Natural killer cell treated with Interleukin-12 subunit alpha and Interleukin-12 subunit beta and Interleukin-15 and Interleukin-18, amount 100 ng/mL, for 72 hours (primary cell): ENCODE measurements around the gene SHTN1. TPM values are rescaled to one million over a fixed set of nuclear protein-coding genes. Genes with fewer than 3 reads are reported as not detected.

Experiments used
- ATAC-seq, 2 donors: fragments of 150-1000 bp; cut with Tn5 transposase in 1 of 2; sonication (Bioruptor Pico), chemical (Tn5 transposase) in 1 of 2; 2 replicates each; pipeline ENCODE4 v1.10.0; 2021
- DNase-seq: peaks from one replicate; pipeline ENCODE4 v3.0.0; 2022; ENCODE audit warnings: low spot score
- H3K27ac Mint-ChIP-seq, 2 donors: 1 replicate in 1 of 2; 2 replicates in 1 of 2; pipeline ENCODE4 v1.8.0; 2022; ENCODE audit warnings: mixed read lengths in 2 of 2, mild to moderate bottlenecking in 1 of 2, moderate library complexity in 1 of 2
- H3K27me3 Mint-ChIP-seq, 2 donors: 1 replicate in 1 of 2; 2 replicates in 1 of 2; pipeline ENCODE4 v1.8.0; 2022; ENCODE audit warnings: mixed read lengths in 2 of 2
- H3K36me3 Mint-ChIP-seq: one replicate; pipeline ENCODE4 v1.8.0; 2022; ENCODE audit warnings: mixed read lengths
- H3K4me1 Mint-ChIP-seq, 2 donors: 1 replicate in 1 of 2; 2 replicates in 1 of 2; pipeline ENCODE4 v1.8.0; 2022; ENCODE audit warnings: low read depth in 2 of 2, mixed read lengths in 2 of 2, mild to moderate bottlenecking in 1 of 2
- H3K4me3 Mint-ChIP-seq: one replicate; pipeline ENCODE4 v1.8.0; 2022; ENCODE audit warnings: mixed read lengths
- H3K9me3 Mint-ChIP-seq: 2 replicates; pipeline ENCODE4 v1.8.0; 2022; ENCODE audit warnings: mixed read lengths
- total RNA-seq, 2 donors: library from RNA; stranded (reverse); gene quantifications; one replicate each; pipeline ENCODE4 v1.2.3, GENCODE V29; 2022

Gene SHTN1
- total RNA-seq, 2 donors from 2014 or later, result not detected

DNA sequence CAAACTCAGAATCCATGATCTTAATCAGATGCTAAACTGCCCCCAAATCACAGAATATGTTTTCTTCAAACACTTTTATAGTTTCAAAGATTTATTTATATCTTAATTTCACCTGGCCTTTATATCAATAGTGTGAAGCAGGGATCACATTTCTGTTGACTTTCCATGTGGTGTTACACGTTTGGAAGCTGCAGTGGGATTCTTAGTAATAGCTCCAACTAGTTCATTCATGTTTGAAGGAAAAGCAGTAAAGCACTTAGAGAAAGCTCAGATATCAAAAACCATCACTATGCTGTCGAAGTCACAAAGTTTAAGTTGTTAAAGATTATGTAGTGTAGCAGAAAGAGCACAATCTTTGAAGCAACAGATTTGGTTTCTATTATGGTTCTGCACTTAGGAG lies 138.9 kb downstream of the SHTN1 start:
- H3K4me1 Mint-ChIP-seq, result no peaks in the 10 kb centered on the region
- ATAC-seq (no peak), DNase-seq (no peak)
- H3K9me3 Mint-ChIP-seq, result no peaks in the 10 kb centered on the region
- H3K36me3 Mint-ChIP-seq, result no peaks in the 10 kb centered on the region
- H3K4me3 Mint-ChIP-seq, result no peak overlapping the region
- no peak overlapping the region for H3K27ac Mint-ChIP-seq
- H3K27me3 Mint-ChIP-seq, result no peaks in the 10 kb centered on the region

DNA sequence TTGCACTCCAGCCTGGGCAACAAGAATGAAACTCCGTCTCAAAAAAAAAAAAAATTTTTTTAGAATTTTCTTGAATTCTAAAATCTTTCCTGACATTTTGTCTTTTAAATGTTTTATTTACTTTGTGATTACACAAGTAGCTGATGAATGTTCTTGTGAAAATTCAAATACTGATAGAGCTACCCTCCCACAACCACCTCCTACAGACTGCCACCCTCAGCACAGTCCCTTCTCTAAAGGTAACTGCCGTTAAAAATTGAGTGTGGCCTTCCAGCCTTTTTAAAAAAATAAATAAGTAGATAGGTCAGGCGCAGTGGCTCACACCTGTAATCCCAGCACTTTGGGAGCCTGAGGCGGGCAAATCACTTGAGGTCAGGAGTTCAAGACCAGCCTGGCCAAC lies 140.6 kb downstream of the SHTN1 start:
- ATAC-seq, result no peak
- no peak overlapping the region for H3K27ac Mint-ChIP-seq

DNA sequence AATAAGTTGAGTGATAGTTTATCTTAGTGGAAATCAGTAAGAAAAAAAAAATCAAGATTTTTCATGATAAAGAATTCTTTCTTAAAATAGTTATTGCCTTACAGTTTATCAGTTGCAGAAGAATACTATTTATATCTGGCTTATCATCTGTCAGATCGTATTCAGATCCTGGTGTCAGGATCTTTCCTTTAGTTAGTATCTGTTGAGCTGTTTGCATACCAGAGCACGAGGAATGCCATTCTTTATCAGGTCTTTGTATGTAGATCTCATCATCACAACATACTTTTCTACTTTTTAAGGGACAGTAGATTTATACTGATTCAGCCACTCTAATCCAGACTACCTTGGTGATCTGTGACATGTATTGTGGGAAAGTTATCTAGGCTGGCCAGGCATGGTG lies 143.2 kb downstream of the SHTN1 start:
- Mint-ChIP-seq H3K4me1 (no peaks in the 10 kb centered on the region), H3K27ac (no peak overlapping the region), H3K27me3 (no peaks in the 10 kb centered on the region), H3K4me3 (no peak overlapping the region), H3K36me3 (no peaks in the 10 kb centered on the region), H3K9me3 (no peaks in the 10 kb centered on the region)
- no peak for ATAC-seq
- no peak for DNase-seq

More for the DNA sequence above, 140.6 kb downstream of the SHTN1 start:
- Mint-ChIP-seq H3K9me3 (no peaks in the 10 kb centered on the region), H3K27me3 (no peaks in the 10 kb centered on the region), H3K4me1 (no peaks in the 10 kb centered on the region), H3K36me3 (no peaks in the 10 kb centered on the region), H3K4me3 (no peak overlapping the region)
- no peak for DNase-seq

DNA sequence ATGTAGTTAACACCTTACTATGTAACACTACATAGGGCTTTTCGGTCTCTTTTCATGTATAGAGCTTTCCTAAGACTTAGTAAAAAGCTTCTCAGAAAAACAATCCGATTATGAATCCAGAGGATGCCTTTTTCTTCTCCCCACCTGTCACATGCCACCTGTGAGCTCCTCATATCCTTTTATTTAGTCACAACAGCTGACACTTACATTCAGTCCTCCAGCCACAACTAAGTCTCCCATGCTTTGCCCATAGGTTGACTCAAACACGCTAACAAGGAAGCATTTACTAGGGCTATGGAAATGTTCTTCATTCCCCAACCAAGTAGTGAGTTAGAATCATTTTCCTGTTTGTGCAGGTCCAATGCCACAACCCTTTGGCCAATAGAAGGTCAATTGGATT lies 147.8 kb downstream of the SHTN1 start:
- Mint-ChIP-seq H3K9me3 (peaks cover 2% of the 10 kb centered on the region), H3K4me3 (no peak overlapping the region), H3K27ac (no peak overlapping the region), H3K36me3 (no peaks in the 10 kb centered on the region), H3K27me3 (peaks cover 3 to 4% of the 10 kb centered on the region in 2 donors), H3K4me1 (no peaks in the 10 kb centered on the region)
- ATAC-seq (no peak), DNase-seq (no peak)

DNA sequence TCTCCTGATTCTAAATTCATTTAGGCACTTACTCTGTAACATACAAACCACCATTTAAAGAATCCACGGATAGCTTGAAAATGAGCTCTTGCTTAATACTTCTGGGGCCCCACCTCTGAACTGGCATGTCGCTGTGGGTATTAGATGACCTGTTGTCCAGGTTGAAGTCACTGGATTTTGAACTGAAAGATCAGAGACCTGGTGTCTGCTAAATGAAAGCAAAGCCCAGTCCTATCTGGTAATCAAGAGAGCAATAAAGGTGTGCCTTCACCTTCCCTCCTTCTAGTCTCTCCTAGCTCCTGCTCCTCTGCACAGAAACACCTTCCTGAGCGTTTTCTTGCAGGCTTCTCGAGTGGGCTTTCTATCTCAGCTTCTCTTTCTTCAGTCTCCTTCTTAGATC lies 151.3 kb downstream of the SHTN1 start:
- Mint-ChIP-seq H3K27ac (no peak overlapping the region), H3K4me1 (no peaks in the 10 kb centered on the region), H3K9me3 (peaks cover 2% of the 10 kb centered on the region), H3K27me3 (peaks cover 24 to 31% of the 10 kb centered on the region in 2 donors), H3K36me3 (no peaks in the 10 kb centered on the region), H3K4me3 (no peak overlapping the region)
- DNase-seq (no peak), ATAC-seq (no peak)

DNA sequence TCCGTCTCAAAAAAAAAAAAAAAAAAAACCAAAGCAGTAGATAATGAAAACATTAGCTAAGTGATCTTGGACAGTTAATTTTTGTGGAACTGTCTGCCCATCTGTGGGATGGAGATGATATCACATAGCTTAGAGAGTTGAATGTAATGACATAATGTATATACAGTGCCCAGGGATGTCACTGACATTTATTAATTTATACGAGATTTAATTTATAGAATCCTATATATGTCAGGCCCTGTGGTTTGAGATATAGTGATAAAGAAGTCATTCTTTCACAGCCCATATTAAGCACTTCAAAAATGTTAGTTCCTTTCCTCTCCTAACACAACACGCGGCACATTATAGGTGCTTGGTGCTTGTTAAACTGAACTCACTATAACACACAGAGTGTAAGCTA lies 151.7 kb downstream of the SHTN1 start:
- H3K4me1 Mint-ChIP-seq, result no peaks in the 10 kb centered on the region
- H3K4me3 Mint-ChIP-seq, result no peak overlapping the region
- no peak overlapping the region for H3K27ac Mint-ChIP-seq
- peaks cover 26 to 35% of the 10 kb centered on the region in 2 donors for H3K27me3 Mint-ChIP-seq
- no peaks in the 10 kb centered on the region for H3K36me3 Mint-ChIP-seq
- H3K9me3 Mint-ChIP-seq, result peaks cover 2% of the 10 kb centered on the region
- ATAC-seq (no peak), DNase-seq (no peak)

DNA sequence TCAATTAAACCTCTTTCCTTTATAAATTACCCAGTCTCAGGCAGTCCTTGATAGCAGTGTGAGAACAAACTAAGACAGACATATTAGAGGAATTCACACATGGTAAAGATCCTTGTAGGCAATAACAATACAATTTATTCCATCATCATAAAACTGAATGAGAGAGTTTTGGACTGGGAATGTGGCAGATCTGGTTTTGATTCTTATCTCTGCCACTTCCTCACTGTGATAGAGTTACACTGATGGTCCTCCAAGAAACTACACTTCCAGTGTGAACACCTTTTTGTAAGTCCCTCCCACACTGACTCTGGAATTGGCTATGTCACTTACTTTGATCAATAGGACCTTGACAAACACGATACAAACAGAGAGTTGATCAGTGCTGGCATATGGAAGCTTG lies 152.7 kb downstream of the SHTN1 start:
- ATAC-seq, result no peak
- H3K36me3 Mint-ChIP-seq, result peaks cover 3% of the 10 kb centered on the region
- no peak for DNase-seq
- peaks cover 3% of the 10 kb centered on the region for H3K9me3 Mint-ChIP-seq
- peaks cover 37 to 45% of the 10 kb centered on the region in 2 donors for H3K27me3 Mint-ChIP-seq
- no peaks in the 10 kb centered on the region for H3K4me1 Mint-ChIP-seq
- no peak overlapping the region for H3K4me3 Mint-ChIP-seq
- H3K27ac Mint-ChIP-seq, result no peak overlapping the region

DNA sequence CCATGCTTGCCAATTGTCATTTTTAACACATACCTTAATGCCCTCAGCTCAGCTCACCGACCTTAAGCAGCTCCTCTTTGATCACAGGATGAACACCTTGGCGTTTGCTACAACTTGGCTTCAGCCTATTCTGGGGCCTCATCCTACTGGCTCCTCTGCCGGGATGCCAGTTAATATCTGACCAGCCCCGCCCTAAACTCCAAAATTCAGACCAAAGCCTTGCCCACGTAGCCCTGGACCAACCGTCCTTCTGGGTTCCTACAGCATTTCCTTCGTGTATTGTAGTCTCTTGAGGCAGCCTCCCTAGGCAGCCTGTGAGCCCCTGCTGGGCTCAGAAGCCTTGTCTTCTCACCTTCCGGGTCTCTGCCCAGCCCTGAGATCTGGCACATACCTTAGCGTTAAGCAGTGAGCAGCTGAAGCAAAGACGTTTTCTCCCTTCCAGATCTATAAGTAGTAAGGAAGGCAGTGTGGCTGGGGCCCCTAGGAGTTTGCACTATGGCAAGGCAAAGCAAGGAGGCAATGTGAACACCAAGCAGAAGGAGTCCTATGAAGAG lies 154.9 kb downstream of the SHTN1 start:
- H3K9me3 Mint-ChIP-seq, result peaks cover 6% of the 10 kb centered on the region
- DNase-seq (no peak), ATAC-seq (no peak)
- peaks cover 8% of the 10 kb centered on the region for H3K36me3 Mint-ChIP-seq
- H3K4me3 Mint-ChIP-seq, result no peak overlapping the region
- no peaks in the 10 kb centered on the region for H3K4me1 Mint-ChIP-seq
- H3K27me3 Mint-ChIP-seq, result peaks cover 44 to 60% of the 10 kb centered on the region in 2 donors
- no peak overlapping the region for H3K27ac Mint-ChIP-seq

DNA sequence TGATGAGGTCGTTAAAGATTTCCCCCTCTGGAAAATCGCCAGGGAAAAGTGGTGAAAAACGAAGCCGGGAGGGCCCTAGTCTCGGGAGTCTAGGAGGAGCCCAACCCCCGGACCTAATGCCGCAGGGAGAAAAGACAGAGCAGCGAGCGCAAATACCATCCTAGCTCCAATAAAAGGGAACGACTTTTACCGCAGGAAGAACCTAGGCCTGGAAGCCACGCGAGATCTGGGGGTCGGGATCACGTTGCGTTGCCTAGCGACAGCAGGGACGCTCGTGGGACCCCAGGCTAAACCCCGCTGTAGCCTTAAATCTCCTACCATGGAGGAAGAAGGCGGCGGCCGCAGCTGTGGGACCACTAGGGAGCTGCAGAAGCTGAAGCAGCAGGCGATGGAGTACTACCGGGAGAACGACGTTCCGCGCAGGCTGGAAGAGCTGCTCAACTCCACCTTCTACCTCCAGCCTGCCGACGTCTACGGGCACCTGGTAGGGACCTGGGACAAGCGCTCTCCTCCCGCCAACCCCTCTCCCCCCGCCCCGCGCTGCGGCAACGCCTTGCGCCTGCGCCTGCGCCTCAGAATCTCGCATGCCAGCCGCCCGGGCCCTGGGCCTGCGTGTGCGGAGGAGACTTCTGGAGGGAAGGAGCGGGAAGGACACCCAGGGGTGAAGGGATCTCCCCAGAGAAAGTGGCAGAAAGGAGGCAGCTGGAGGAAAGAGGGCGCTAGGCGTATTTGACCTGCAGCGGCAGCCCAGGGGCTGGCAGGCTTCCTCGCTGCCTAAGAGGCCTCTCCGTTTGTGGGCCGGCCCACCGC lies 155.5 kb downstream of the SHTN1 start, which contains the start of gene ENO4:
Gene ENO4, plus strand, starts transcription at position 252 of the 810 bp plus-strand sequence. Its CDS starts 68 bp downstream, at position 320.
- no peak within 1 kb of the TSS for H3K27ac Mint-ChIP-seq
- peak within 1 kb of the TSS; percentile 30 for H3K4me3 Mint-ChIP-seq
- ATAC-seq (peak in 1 of 2 donors; percentile 17), DNase-seq (no peak)
- peaks cover 8% of the 10 kb centered on the region for H3K36me3 Mint-ChIP-seq
- H3K4me1 Mint-ChIP-seq, result no peaks in the 10 kb centered on the region
- peaks cover 6% of the 10 kb centered on the region for H3K9me3 Mint-ChIP-seq
- peaks cover 44 to 60% of the 10 kb centered on the region in 2 donors for H3K27me3 Mint-ChIP-seq

DNA sequence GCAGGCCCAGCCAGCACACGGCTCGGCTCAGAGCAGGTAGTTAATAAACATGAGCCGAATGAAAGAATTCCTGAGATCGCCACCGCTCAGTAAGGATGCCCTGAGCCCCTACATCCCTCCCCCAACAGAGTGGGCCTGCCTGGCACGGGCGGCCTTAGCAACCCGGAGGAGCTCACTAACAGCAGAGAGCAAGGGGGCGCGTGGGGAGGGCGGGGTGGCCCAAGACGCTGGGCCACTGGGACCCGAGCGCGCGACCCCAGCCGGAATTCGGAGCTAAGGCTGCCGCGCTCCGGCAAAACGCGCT lies 156.1 kb downstream of the SHTN1 start:
- ATAC-seq (no peak), DNase-seq (no peak)
- Mint-ChIP-seq H3K4me1 (no peaks in the 10 kb centered on the region), H3K4me3 (peak overlapping the region; percentile 30), H3K27ac (no peak overlapping the region), H3K9me3 (peaks cover 6% of the 10 kb centered on the region), H3K27me3 (peaks cover 44 to 60% of the 10 kb centered on the region in 2 donors), H3K36me3 (peaks cover 8% of the 10 kb centered on the region)

DNA sequence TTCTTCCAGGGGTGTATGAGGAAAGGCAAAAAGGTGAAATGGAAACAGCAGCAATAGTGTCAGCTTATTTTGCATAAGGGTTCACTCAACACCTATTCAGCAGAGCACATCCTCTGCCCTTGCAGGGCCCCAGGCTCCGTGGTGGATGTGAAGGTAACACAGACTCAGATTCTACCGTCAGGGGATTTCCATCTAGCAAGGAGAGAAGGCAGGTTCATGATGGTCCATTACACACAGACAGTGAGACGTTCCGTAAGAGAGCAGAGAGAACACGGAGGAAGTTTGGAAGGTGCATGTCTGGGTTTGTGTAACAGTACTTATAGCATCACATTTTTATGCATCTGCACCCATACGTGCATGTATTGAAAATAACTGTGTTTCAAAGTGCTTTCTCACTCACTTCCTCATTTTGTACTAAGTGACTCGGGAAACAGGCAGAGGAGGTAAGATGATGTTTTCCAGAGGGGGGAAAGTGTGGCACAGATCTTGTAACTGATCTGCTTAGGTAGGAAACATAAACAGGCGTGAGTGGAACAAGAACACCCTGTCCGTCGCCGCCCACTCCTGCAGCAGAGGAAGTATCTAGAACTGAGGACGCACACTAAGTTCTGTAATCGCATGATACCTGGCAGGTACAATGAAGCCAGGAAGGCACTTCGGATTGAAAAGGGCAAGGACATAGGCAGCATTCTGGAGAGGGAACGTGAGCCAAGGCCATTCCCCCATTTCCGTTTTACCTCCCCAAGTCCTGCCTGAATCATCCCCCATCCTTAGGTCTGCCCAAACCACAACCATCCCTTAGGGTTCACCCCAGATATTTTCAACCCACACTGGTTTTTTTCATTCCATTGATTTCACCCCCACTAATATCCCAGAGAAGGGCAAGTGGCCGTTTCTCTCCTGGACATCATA lies 156.7 kb downstream of the SHTN1 start:
- Mint-ChIP-seq H3K4me3 (peak overlapping the region; percentile 30), H3K27ac (no peak overlapping the region), H3K4me1 (no peaks in the 10 kb centered on the region), H3K36me3 (peaks cover 8% of the 10 kb centered on the region), H3K9me3 (peaks cover 6% of the 10 kb centered on the region), H3K27me3 (peaks cover 44 to 60% of the 10 kb centered on the region in 2 donors)
- DNase-seq (no peak), ATAC-seq (no peak)

DNA sequence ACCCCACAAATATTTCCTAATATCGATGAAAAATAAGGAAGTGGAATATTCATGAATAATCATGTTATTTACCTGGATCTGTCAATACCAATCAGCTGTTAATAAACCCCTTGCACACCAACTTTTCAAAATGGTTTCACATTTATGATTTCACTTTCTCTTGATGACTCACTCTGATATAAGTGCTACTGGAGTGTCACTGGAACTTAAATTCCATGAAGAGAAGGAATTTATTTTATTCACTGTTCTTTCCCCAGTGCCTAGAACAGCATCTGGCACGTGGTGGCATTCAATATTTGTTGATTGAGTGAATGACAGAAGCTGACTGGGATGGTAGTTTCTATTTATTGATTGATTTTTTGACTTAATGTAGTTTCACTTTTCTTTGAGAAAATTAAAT lies 159.2 kb downstream of the SHTN1 start:
- ATAC-seq, result no peak
- H3K36me3 Mint-ChIP-seq, result peaks cover 8% of the 10 kb centered on the region
- no peak overlapping the region for H3K27ac Mint-ChIP-seq
- no peaks in the 10 kb centered on the region for H3K4me1 Mint-ChIP-seq
- no peak overlapping the region for H3K4me3 Mint-ChIP-seq
- H3K27me3 Mint-ChIP-seq, result peaks cover 32 to 48% of the 10 kb centered on the region in 2 donors
- DNase-seq, result no peak
- H3K9me3 Mint-ChIP-seq, result peaks cover 6% of the 10 kb centered on the region

DNA sequence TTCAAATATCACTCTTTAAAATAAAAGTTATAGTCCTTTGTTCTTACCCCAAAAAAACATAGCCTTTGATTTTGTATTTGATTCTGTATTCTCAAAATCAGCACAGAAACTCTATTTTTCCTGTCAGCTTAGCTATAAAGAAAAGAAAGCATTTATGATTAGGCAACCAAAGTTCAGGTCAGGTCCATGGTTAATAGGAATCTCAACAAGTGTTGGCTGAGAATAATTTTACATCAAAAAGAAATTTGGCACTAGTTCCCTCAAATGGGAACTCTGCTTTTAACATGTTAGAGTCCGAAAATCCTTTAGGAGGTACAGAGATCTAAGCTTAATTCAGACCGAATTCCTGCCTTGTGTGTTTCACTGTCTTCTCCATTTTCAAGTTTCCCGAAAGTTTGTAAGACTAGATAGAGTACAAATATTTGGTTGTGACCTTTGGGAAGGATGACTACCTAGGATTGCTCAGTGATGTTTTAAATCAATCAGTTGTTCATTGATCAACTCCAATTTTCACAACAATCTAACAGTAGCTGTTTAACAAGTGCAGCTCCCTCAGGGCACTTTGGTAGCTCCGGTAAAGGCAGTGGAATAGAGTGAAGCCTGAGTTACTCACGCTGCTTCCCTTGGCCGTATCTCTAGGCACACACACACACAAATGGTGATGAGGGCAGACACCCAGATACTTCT lies 164.5 kb downstream of the SHTN1 start:
- no peak overlapping the region for H3K27ac Mint-ChIP-seq
- no peaks in the 10 kb centered on the region for H3K4me1 Mint-ChIP-seq
- DNase-seq (no peak), ATAC-seq (no peak)
- peaks cover 3 to 14% of the 10 kb centered on the region in 2 donors for H3K27me3 Mint-ChIP-seq
- no peaks in the 10 kb centered on the region for H3K9me3 Mint-ChIP-seq
- no peaks in the 10 kb centered on the region for H3K36me3 Mint-ChIP-seq
- H3K4me3 Mint-ChIP-seq, result no peak overlapping the region
